ENCODE results near the gene ISCA2.

Gene ISCA2

DNA sequence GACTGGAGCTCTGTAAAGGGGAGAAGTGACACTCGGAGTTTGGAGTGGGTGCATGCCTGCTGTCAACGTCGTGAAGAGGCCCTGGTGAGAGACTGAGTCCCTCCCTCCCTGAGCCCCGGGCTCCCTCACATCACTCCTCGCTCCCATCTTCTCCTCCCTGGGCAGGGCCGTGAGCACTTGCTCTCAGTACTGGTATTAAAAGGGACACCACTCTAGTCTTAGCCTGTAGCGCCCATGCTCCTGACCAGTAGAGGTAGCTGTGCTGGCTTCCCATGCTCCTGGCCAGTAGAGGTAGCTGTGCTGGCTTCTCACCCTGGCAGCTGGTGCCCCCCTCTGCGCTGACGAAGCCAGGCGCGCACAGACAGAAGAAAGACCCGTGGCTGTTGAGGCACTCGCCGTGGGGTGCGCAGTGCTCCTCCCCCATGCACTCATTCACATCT is 14.7 kb downstream of the ISCA2 start:
- H3K36me3 Mint-ChIP-seq (ENCODE audit: low read depth): no peaks in the 10 kb centered on the region
- H3K4me3 Mint-ChIP-seq: no peak overlapping the region
- H3K27ac Mint-ChIP-seq: no peak overlapping the region
- DNase-seq (ENCODE audit: low spot score): no peak
- H3K4me1 Mint-ChIP-seq (ENCODE audit: low read depth): no peaks in the 10 kb centered on the region
- H3K27me3 Mint-ChIP-seq (ENCODE audit: low read depth): peaks cover 4% of the 10 kb centered on the region
- no peaks in the 10 kb centered on the region for H3K9me3 Mint-ChIP-seq

DNA sequence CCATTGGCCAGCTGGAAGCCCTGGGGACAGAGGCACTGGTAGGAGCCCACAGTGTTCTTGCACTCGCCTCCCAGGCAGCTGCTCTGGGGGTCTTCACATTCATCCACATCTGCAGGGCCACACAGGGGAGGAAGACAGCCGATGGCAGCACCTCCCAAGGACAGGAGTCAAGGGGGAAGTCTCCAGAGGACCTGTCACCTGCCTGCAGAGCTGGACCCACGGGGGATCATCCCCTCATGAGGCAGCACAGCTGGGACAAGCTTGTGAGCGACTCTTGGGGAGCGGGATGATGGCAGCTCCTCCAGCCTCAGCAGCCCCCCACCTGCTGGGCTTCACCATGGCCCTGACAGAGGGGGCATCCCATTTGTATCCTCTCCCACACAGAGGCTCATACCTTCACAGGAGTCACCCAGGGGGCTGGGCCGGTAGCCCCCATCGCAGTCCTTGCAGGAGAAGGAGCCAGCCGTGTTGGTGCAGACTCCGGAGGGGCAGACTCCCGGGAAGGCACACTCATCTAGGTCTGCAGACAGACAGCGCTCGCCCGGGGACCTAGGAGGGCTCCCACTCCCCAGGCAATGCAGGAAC is 15.4 kb downstream of the ISCA2 start:
- no peak for DNase-seq (ENCODE audit: low spot score)
- no peaks in the 10 kb centered on the region for H3K36me3 Mint-ChIP-seq (ENCODE audit: low read depth)
- no peaks in the 10 kb centered on the region for H3K9me3 Mint-ChIP-seq
- H3K27me3 Mint-ChIP-seq (ENCODE audit: low read depth): peaks cover 6% of the 10 kb centered on the region
- H3K4me1 Mint-ChIP-seq (ENCODE audit: low read depth): peaks cover 2% of the 10 kb centered on the region
- no peak overlapping the region for H3K27ac Mint-ChIP-seq
- no peak overlapping the region for H3K4me3 Mint-ChIP-seq

DNA sequence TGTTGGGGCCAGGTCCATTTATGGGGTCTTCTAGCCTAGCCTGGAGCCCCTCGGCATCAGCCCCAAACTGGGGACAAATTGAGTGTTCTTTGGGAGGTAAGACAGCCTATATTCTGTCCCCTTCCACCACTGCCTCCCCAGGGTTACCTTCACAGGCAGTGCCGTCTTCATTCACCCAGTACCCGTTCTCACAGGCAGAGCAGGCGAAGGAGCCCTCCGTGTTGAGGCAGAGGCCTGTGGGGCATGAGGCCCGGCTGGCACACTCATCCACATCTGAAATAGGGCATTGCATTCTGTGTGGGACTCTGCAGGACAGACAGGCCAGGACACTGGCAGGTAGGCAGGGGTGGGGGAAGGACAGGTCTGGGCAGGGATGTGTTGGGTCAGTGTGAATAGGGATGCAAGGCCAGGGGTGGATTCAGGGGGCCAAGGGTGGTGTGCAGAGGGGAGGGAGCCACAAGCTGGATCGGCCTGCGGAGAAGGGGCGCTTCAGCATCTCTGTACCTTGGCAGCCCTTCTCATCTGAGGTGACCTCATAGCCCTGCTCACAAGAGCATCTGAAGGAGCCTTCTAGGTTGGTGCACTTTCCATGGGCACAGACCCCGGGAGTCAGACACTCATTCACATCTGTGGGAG is 16.1 kb downstream of the ISCA2 start:
- H3K27ac Mint-ChIP-seq: no peak overlapping the region

DNA sequence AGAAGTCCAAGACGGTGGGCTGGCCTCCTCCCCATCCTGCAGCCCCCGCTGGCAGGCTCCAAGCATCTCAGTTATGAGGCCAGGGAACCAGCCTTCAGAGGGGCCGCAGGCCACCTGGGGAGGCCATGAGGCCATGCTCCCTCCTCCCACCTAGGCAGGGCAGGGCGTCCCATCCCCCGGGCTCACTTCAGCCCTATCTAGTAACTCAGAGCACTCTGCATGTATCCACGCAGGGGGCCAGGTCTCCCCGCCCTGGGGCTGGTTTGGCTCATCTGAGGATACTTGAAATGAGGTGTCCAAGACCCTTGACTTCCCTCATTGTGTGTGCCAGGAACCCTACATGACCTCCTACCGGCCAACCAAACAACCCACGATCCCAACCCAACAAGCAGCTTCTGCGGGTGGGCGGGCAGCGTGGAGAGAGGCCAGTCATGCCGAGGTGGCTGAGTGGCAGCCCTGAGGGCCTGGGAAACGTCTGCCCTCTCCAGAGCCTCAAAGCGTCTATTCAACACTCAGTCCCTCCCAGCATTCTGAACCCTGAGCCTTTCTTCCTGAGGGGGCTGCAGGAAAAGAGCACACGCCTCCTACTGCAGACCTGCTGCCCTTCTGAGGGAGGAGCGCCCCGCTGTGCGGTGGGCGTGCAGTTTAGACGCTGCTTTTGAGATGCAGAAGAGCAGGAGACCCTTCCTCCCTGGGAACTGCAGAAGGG is 16.8 kb downstream of the ISCA2 start:
- Mint-ChIP-seq H3K36me3 (ENCODE audit: low read depth) (no peaks in the 10 kb centered on the region), H3K4me1 (ENCODE audit: low read depth) (peaks cover 9% of the 10 kb centered on the region), H3K27me3 (ENCODE audit: low read depth) (peaks cover 6% of the 10 kb centered on the region), H3K27ac (no peak overlapping the region), H3K9me3 (no peaks in the 10 kb centered on the region), H3K4me3 (no peak overlapping the region)
- no peak for DNase-seq (ENCODE audit: low spot score)

More for the DNA sequence above, 16.1 kb downstream of the ISCA2 start:
- Mint-ChIP-seq H3K36me3 (ENCODE audit: low read depth) (no peaks in the 10 kb centered on the region), H3K4me3 (no peak overlapping the region), H3K4me1 (ENCODE audit: low read depth) (peaks cover 7% of the 10 kb centered on the region), H3K9me3 (no peaks in the 10 kb centered on the region), H3K27me3 (ENCODE audit: low read depth) (peaks cover 6% of the 10 kb centered on the region)
- DNase-seq (ENCODE audit: low spot score): no peak

DNA sequence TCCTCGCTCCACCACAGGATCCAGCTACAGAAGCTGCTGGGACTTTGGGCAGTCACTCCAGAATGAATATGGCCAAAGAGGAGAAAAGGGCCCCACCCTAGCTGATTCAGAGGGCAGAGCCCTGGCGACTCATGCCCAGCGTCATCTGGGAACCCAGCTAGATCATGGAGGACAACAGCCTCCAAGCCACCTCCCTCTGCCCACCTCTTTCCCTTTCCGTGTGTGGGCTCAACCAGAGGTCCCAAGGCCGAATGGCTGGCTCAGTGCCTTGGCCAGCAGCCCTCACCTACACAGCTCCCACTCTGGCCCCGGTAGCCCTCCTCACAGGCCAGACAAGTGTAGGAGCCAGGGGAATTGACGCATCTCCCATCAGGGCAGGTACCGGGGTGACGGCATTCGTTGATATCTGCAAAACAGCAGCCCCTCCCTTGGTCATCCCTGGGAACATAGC is 17.4 kb downstream of the ISCA2 start:
- peaks cover 9% of the 10 kb centered on the region for H3K27me3 Mint-ChIP-seq (ENCODE audit: low read depth)
- no peaks in the 10 kb centered on the region for H3K36me3 Mint-ChIP-seq (ENCODE audit: low read depth)
- no peaks in the 10 kb centered on the region for H3K9me3 Mint-ChIP-seq
- H3K4me3 Mint-ChIP-seq: no peak overlapping the region
- DNase-seq (ENCODE audit: low spot score): no peak
- H3K27ac Mint-ChIP-seq: no peak overlapping the region
- H3K4me1 Mint-ChIP-seq (ENCODE audit: low read depth): peaks cover 9% of the 10 kb centered on the region

DNA sequence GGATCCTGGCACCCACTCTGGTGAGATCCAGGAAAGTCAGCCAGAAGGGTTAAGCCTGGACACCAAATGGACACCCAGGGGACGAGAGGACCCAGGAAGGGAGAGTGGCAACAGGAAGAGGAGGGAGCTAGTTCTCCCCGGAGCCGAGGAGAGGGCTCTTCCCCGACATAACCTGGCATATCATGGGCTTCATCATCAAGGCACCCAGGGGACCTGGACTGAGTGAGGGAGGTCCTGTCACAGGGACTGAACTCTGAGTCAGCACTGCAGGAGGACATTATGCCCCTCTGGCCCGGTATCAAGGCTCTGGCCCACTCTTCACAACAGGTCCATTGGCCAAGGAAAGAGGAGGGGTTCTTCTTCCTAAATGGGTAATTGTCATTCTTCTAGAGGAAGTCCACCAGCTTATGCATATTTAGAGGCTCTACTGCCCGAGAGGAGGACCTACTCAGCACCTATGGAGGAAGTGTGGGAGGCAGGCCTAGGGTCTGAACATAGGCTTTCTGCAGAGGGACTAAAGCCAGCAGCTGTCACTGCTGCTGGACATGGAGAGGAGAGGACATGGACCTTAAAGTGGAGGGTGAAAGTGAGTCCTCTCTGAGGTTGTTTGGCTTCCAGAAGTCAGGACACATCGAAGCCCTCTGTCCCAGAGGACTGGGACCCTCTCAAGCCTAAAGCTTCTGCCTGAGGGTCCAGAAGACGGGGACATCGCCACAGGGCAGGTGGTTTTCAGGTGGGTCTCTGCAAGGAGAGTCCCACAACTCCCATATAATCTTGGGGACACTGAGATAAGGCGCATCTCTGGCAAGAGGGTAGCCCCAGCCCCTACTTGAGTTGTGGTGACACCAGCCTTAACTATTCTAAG is 18.6 kb downstream of the ISCA2 start:
- peaks cover 10% of the 10 kb centered on the region for H3K27me3 Mint-ChIP-seq (ENCODE audit: low read depth)

DNA sequence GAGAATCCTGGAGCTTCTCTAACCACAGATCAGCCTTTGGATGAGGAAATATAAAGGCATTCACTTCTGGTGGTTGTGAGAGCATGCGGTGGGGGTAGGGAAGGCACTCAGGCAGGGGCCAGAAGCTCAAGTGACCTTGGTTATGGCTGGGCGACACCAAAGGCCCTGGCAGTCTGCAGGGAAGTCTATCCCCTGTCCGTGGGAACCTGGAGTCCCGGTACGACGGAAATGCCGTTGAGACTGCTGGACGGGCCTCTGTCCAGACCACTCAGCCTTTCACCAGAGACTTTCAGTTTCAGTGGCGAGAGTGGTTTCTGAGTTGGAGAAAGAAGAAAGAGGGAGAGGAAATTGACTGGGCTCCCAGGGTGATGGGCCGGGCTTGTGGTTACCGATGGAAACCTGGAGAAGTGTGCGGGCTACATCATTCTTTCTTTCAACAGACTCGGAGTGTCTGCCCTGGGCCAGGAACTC is 20.9 kb downstream of the ISCA2 start:
- Mint-ChIP-seq H3K27me3 (ENCODE audit: low read depth) (peaks cover 10% of the 10 kb centered on the region), H3K4me1 (ENCODE audit: low read depth) (peaks cover 9% of the 10 kb centered on the region), H3K27ac (no peak overlapping the region), H3K36me3 (ENCODE audit: low read depth) (no peaks in the 10 kb centered on the region), H3K9me3 (no peaks in the 10 kb centered on the region), H3K4me3 (no peak overlapping the region)
- DNase-seq (ENCODE audit: low spot score): no peak

More for the DNA sequence above, 18.6 kb downstream of the ISCA2 start:
- Mint-ChIP-seq H3K4me3 (no peak overlapping the region), H3K4me1 (ENCODE audit: low read depth) (peaks cover 9% of the 10 kb centered on the region), H3K9me3 (no peaks in the 10 kb centered on the region), H3K36me3 (ENCODE audit: low read depth) (no peaks in the 10 kb centered on the region), H3K27ac (no peak overlapping the region)
- no peak for DNase-seq (ENCODE audit: low spot score)

DNA sequence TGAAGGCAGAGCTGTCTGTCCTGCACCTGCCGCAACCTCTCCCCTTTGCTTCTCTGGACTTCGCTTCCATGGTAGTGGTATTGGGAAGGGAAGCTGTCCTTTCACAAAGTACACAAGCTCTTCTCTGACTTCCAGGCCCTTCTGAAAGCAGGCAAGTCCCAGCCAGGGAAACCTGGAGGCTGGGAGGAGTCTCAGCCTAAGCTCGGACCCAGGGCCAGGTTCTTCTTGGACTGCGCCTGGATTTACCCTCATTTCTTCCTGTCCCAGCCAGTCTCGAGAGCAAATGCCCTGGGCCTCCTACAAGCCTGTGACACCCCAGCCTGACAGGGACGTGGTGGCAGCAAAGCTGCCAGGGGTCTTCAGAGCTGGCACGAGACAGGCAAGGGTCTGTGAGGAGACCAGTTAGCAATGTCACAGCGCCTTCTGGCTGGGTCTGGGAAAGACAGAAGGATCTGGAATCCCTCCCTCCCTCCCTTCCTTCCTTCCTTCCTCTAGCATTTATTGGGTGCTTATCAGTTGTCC is 22.4 kb downstream of the ISCA2 start:
- Mint-ChIP-seq H3K4me1 (ENCODE audit: low read depth) (peaks cover 9% of the 10 kb centered on the region), H3K27me3 (ENCODE audit: low read depth) (peaks cover 10% of the 10 kb centered on the region), H3K36me3 (ENCODE audit: low read depth) (no peaks in the 10 kb centered on the region), H3K27ac (no peak overlapping the region), H3K9me3 (no peaks in the 10 kb centered on the region), H3K4me3 (no peak overlapping the region)
- DNase-seq (ENCODE audit: low spot score): no peak

DNA sequence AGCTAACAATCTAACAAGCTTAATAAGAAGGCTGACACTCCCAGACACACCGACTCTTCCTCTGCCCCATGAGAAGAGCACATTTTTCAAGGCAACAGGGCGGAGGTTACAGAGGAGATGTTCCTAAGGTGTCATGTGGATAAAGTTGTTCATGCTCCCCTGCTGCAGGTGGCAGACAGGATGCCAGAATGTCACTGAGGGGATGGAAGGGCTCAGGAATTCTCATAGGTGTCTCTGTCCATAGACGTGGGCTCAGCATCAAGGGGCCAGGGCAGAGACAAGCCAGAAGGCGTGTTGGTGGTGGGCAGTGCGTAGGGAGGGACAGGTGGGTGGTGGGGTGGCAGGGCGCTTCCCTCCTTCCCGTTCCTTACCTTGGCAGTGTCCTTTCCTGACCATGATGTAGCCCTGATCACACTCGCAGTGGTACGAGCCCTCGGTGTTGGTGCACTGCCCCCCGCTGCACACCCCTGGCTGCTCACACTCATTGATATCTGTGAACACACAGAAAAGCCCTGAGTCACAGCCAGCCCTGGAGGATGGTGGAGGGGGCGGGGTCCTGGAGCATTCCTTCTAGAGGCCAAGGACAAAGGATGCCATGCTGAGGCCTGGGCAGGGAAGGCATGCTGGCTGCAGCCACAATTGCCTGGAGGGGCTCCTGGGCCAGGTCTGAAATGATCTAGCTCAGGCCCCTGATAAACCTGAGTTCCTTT is 23.0 kb downstream of the ISCA2 start:
- no peak overlapping the region for H3K4me3 Mint-ChIP-seq
- peaks cover 10% of the 10 kb centered on the region for H3K27me3 Mint-ChIP-seq (ENCODE audit: low read depth)
- no peaks in the 10 kb centered on the region for H3K36me3 Mint-ChIP-seq (ENCODE audit: low read depth)
- H3K27ac Mint-ChIP-seq: no peak overlapping the region
- no peak for DNase-seq (ENCODE audit: low spot score)
- peaks cover 9% of the 10 kb centered on the region for H3K4me1 Mint-ChIP-seq (ENCODE audit: low read depth)
- H3K9me3 Mint-ChIP-seq: no peaks in the 10 kb centered on the region

DNA sequence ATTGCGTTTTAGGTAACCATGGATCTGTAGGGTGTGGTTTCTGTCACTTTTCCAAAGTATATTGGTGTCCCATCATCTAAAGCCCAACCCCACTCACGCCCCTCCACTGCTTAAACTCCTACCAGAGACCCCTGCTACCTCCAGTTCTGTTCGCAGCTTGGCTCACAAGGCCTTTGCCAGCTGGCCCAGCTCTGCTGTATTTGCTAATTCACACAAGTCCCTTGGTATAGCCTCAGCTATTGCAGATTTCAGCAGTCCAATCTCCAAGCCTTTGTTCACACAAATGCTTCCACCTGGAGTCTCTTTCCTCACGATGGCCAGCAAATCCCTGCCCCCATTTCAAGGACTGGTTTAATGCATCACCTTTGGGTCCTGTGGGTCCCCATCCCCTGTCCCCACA is 24.2 kb downstream of the ISCA2 start:
- Mint-ChIP-seq H3K27ac (no peak overlapping the region), H3K9me3 (no peaks in the 10 kb centered on the region), H3K36me3 (ENCODE audit: low read depth) (no peaks in the 10 kb centered on the region), H3K4me1 (ENCODE audit: low read depth) (peaks cover 9% of the 10 kb centered on the region), H3K4me3 (no peak overlapping the region), H3K27me3 (ENCODE audit: low read depth) (peaks cover 7% of the 10 kb centered on the region)
- DNase-seq (ENCODE audit: low spot score): no peak

DNA sequence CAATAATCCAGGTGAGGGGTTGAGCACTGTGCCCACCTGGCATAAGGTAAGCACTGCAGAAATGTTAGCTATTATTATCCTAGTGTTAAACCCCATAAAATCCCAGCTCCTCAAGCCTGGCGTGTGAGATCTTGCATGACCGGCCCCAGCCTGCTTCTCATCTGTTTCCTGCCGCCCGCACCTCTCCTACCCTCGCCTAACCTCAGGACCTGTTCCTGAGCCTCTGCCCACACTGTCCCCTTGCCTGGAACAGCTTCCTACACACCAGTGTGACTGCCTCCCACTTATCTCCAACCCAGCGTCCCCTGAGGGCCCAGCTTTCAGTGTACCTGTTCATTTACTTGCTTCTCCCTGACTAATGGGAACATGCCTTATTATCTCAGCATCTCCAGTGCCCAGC is 24.7 kb downstream of the ISCA2 start:
- peaks cover 6% of the 10 kb centered on the region for H3K27me3 Mint-ChIP-seq (ENCODE audit: low read depth)
- no peak overlapping the region for H3K4me3 Mint-ChIP-seq
- DNase-seq (ENCODE audit: low spot score): no peak
- no peak overlapping the region for H3K27ac Mint-ChIP-seq
- no peaks in the 10 kb centered on the region for H3K36me3 Mint-ChIP-seq (ENCODE audit: low read depth)
- no peaks in the 10 kb centered on the region for H3K9me3 Mint-ChIP-seq
- H3K4me1 Mint-ChIP-seq (ENCODE audit: low read depth): peaks cover 9% of the 10 kb centered on the region

DNA sequence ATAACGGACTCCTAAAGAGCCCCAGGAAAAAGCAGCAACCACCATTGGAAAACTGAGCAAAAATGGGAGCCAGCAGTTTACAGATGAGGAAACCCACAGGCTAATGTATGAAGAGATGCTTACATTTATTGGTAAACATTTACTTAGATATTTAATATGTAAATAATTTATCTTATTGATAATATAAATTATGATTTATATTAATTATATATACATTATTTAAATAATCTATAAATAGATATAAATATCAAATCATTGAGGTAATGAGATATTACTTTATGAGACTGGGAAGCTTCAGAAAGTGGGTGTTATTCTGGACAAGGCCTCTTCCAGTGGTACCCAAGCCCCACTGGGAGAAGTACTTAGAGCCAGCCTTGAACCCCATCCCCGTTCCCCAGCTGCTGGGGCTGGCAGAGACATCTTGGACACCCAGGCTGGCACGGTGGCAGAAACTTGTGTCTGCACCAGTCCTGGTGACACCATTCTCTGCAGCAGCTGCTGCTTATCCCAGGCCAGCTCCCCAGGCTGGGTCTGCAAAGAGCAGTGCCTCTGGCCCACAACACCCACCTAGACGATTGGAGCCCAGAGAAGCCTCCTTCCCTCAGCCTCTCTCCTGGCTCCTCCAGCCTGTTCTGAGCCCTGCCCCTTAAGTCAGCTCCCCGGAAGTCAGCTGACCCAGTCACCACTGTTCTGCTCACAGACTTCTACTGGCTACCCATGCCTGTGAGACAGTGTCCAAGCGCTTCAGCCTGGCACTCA is 25.9 kb downstream of the ISCA2 start:
- H3K27ac Mint-ChIP-seq: no peak overlapping the region
- H3K27me3 Mint-ChIP-seq (ENCODE audit: low read depth): peaks cover 4% of the 10 kb centered on the region
- peaks cover 4% of the 10 kb centered on the region for H3K4me1 Mint-ChIP-seq (ENCODE audit: low read depth)

More for the DNA sequence above, 25.9 kb downstream of the ISCA2 start:
- Mint-ChIP-seq H3K36me3 (ENCODE audit: low read depth) (no peaks in the 10 kb centered on the region), H3K9me3 (no peaks in the 10 kb centered on the region), H3K4me3 (no peak overlapping the region)
- DNase-seq (ENCODE audit: low spot score): no peak

Data from T-helper 2 cell treated with Interferon-gamma antibody and Interleukin-4, amounts not matched to agents 5 μg/mL and 100 μg/mL, for 36 hours (primary cell).